Neural cell (in vitro differentiated cells): Measurements from ENCODE around the gene PTPRD. TPM values are rescaled to one million over a fixed set of nuclear protein-coding genes. Genes with fewer than 3 reads are reported as not detected.

Source experiments
- H2AFZ ChIP-seq: fragments of 200-600, 300-800 bp; sonication (generic), shearing (Covaris generic); 2 replicates; pipeline ENCODE4 v1.6.0; 2014; ENCODE audit warnings: low read depth, mild to moderate bottlenecking, antibody characterized with exemption, low read length, moderate library complexity
- H3F3A ChIP-seq: fragments of 200-600 bp; shearing (Covaris generic); 2 replicates; pipeline ENCODE4 v1.6.1; 2016; ENCODE audit warnings: mild to moderate bottlenecking, moderate library complexity, mixed read lengths, antibody characterized with exemption, low read length; ENCODE audit not compliant: insufficient read depth, poor library complexity, severe bottlenecking
- H3K27ac ChIP-seq: fragments of 200-600, 300-800 bp; sonication (generic), shearing (Covaris generic); 2 replicates; pipeline ENCODE4 v1.5.1; 2014; ENCODE audit warnings: mild to moderate bottlenecking, low read length, moderate library complexity
- H3K27me3 ChIP-seq: fragments of 300-800, 200-600 bp; sonication (generic), shearing (Covaris generic); 2 replicates; pipeline ENCODE4 v1.6.0; 2014; ENCODE audit warnings: mild to moderate bottlenecking, low read depth, low read length, moderate library complexity; ENCODE audit not compliant: insufficient read depth
- H3K36me3 ChIP-seq: fragments of 300-800, 200-600 bp; sonication (generic), shearing (Covaris generic); 2 replicates; pipeline ENCODE4 v1.5.1; 2014; ENCODE audit warnings: mild to moderate bottlenecking, antibody characterized with exemption, low read length, moderate library complexity; ENCODE audit not compliant: insufficient read depth
- H3K4me2 ChIP-seq: fragments of 300-800, 200-600 bp; sonication (generic), shearing (Covaris generic); 2 replicates; pipeline ENCODE4 v1.6.0; 2014; ENCODE audit warnings: mild to moderate bottlenecking, low read length
- H3K4me3 ChIP-seq: fragments of 300-800, 200-600 bp; sonication (generic), shearing (Covaris generic); 2 replicates; pipeline ENCODE4 v1.5.1; 2014; ENCODE audit warnings: mild to moderate bottlenecking, low read length, moderate library complexity
- H3K79me2 ChIP-seq: fragments of 200-600 bp; shearing (Covaris generic); replicated peaks from 2 replicates; pipeline ENCODE4 v1.6.0; 2014; ENCODE audit warnings: mild to moderate bottlenecking, low read length, moderate library complexity; ENCODE audit not compliant: insufficient read depth
- H3K9ac ChIP-seq: fragments of 300-800, 200-600 bp; sonication (generic), shearing (Covaris generic); 2 replicates; pipeline ENCODE4 v1.6.1; 2016; ENCODE audit warnings: mild to moderate bottlenecking, low read length, mixed read lengths
- H3K9me2 ChIP-seq: fragments of 200-600 bp; shearing (Covaris generic); 2 replicates; pipeline ENCODE4 v1.6.1; 2016; ENCODE audit warnings: mild to moderate bottlenecking, low read length, mixed read lengths; ENCODE audit not compliant: insufficient read depth
- H3K9me3 ChIP-seq: fragments of 200-600, 300-800 bp; sonication (generic), shearing (Covaris generic); 2 replicates; pipeline ENCODE4 v1.6.1; 2016; ENCODE audit warnings: mild to moderate bottlenecking, mixed run types, low read length, moderate library complexity, mixed read lengths
- H4K20me1 ChIP-seq: fragments of 200-600 bp; shearing (Covaris generic); 2 replicates; pipeline ENCODE4 v1.6.1; 2016; ENCODE audit warnings: mild to moderate bottlenecking, mixed run types; ENCODE audit not compliant: insufficient read depth
- CTCF ChIP-seq: fragments of 450-650 bp; IDR thresholded peaks from 2 replicates; pipeline ENCODE4 v1.5.1; 2014; ENCODE audit warnings: antibody characterized with exemption, mild to moderate bottlenecking, moderate library complexity; ENCODE audit not compliant: poor library complexity, severe bottlenecking
- EP300 ChIP-seq: fragments of 450-650 bp; conservative IDR thresholded peaks from 2 replicates; pipeline ENCODE4 v1.6.1; 2014; ENCODE audit warnings: antibody characterized with exemption, mild to moderate bottlenecking, moderate library complexity; ENCODE audit not compliant: poor library complexity, severe bottlenecking
- EZH2 ChIP-seq: fragments of 200-600, 300-800 bp; shearing (Covaris generic), sonication (generic); IDR thresholded peaks from 2 replicates; pipeline ENCODE4 v1.6.1; 2014; ENCODE audit warnings: antibody characterized with exemption, low read length, borderline replicate concordance, mild to moderate bottlenecking; ENCODE audit not compliant: insufficient read depth, poor library complexity, severe bottlenecking
- MXI1 ChIP-seq: fragments of 450-650 bp; conservative IDR thresholded peaks from 2 replicates; pipeline ENCODE4 v1.6.1; 2014; ENCODE audit warnings: antibody characterized with exemption, mild to moderate bottlenecking; ENCODE audit not compliant: poor library complexity, severe bottlenecking
- POLR2AphosphoS5 ChIP-seq: IDR thresholded peaks from 2 replicates; pipeline ENCODE4 v1.6.1; 2012
- RAD21 ChIP-seq: fragments of 450-650 bp; conservative IDR thresholded peaks from 2 replicates; pipeline ENCODE4 v1.6.1; 2014; ENCODE audit warnings: antibody characterized with exemption, mild to moderate bottlenecking, moderate library complexity
- SMC3 ChIP-seq: fragments of 450-650 bp; conservative IDR thresholded peaks from 2 replicates; pipeline ENCODE4 v1.6.1; 2014; ENCODE audit warnings: antibody characterized with exemption, mild to moderate bottlenecking, moderate library complexity; ENCODE audit not compliant: poor library complexity
- TAF1 ChIP-seq: IDR thresholded peaks from 2 replicates; pipeline ENCODE4 v1.6.1; 2012; ENCODE audit warnings: low read depth
- polyA plus RNA-seq: library from polyadenylated mRNA; depleted of rRNA; stranded (reverse); fragments of >200 nt; gene quantifications from 2 replicates; pipeline ENCODE4 v1.2.3, GENCODE V29; 2014
- TF ChIP-seq, protein P1 (sequence below): IDR thresholded peaks from 2 replicates; pipeline ENCODE4 v1.6.1; 2012; ENCODE audit warnings: borderline replicate concordance

The PTPRD gene
- polyA plus RNA-seq, 1 donor from 2014 or later: 143 TPM

- Histone ChIP-seq H2AFZ (no peak overlapping the region), H3K9ac (no peak overlapping the region), H4K20me1 (no peaks in the 10 kb centered on the region), H3K9me3 (no peaks in the 10 kb centered on the region), H3K36me3 (no peaks in the 10 kb centered on the region), H3K27ac (no peak overlapping the region), H3K79me2 (no peaks in the 10 kb centered on the region), H3K4me3 (no peak overlapping the region), H3K9me2 (no peaks in the 10 kb centered on the region), H3K27me3 (no peaks in the 10 kb centered on the region), H3F3A (no peaks in the 10 kb centered on the region), H3K4me2 (no peak overlapping the region)
- TF ChIP-seq, protein P1, sequence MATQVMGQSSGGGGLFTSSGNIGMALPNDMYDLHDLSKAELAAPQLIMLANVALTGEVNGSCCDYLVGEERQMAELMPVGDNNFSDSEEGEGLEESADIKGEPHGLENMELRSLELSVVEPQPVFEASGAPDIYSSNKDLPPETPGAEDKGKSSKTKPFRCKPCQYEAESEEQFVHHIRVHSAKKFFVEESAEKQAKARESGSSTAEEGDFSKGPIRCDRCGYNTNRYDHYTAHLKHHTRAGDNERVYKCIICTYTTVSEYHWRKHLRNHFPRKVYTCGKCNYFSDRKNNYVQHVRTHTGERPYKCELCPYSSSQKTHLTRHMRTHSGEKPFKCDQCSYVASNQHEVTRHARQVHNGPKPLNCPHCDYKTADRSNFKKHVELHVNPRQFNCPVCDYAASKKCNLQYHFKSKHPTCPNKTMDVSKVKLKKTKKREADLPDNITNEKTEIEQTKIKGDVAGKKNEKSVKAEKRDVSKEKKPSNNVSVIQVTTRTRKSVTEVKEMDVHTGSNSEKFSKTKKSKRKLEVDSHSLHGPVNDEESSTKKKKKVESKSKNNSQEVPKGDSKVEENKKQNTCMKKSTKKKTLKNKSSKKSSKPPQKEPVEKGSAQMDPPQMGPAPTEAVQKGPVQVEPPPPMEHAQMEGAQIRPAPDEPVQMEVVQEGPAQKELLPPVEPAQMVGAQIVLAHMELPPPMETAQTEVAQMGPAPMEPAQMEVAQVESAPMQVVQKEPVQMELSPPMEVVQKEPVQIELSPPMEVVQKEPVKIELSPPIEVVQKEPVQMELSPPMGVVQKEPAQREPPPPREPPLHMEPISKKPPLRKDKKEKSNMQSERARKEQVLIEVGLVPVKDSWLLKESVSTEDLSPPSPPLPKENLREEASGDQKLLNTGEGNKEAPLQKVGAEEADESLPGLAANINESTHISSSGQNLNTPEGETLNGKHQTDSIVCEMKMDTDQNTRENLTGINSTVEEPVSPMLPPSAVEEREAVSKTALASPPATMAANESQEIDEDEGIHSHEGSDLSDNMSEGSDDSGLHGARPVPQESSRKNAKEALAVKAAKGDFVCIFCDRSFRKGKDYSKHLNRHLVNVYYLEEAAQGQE: no peak
- TF ChIP-seq CTCF: no peak
- TF ChIP-seq RAD21: no peak
- TF ChIP-seq EZH2: no peak
- TF ChIP-seq MXI1: no peak
- no peak for TF ChIP-seq TAF1
- TF ChIP-seq POLR2AphosphoS5: no peak
- TF ChIP-seq EP300: no peak
- TF ChIP-seq SMC3: no peak
Measured at GRCh38 chr9:9921805-9922204, 691.0 kb downstream of the PTPRD start.

- TF ChIP-seq CTCF (peak; percentile 51), EZH2 (no peak), RAD21 (peak; percentile 16)
- H4K20me1 ChIP-seq: no peaks in the 10 kb centered on the region
- no peaks in the 10 kb centered on the region for H3K27me3 ChIP-seq
- H3K9me3 ChIP-seq: no peaks in the 10 kb centered on the region
- H3K79me2 ChIP-seq: no peaks in the 10 kb centered on the region
- H3K27ac ChIP-seq: no peak overlapping the region
- H3K9me2 ChIP-seq: no peaks in the 10 kb centered on the region
- H3K36me3 ChIP-seq: no peaks in the 10 kb centered on the region
- no peaks in the 10 kb centered on the region for H3F3A ChIP-seq
- H3K9ac ChIP-seq: no peak overlapping the region
- no peak overlapping the region for H2AFZ ChIP-seq
- H3K4me3 ChIP-seq: no peak overlapping the region
- no peak overlapping the region for H3K4me2 ChIP-seq
Measured at GRCh38 chr9:9920425-9921060, 692.3 kb downstream of the PTPRD start.
